Kasumi-1 (cell line): Measurements from ENCODE around the gene MTHFD1.

Source experiments
- DNase-seq, 2 experiments: peaks; one replicate each; lab custom pipeline; 2025; lab: John Stamatoyannopoulos, UW

MTHFD1 gene

GRCh38 chr14:64447876-64448670 is 59.9 kb downstream of the MTHFD1 start:
- DNase-seq, result no peak

GRCh38 chr14:64450255-64450654 is 62.1 kb downstream of the MTHFD1 start:
- DNase-seq, result no peak

DNA sequence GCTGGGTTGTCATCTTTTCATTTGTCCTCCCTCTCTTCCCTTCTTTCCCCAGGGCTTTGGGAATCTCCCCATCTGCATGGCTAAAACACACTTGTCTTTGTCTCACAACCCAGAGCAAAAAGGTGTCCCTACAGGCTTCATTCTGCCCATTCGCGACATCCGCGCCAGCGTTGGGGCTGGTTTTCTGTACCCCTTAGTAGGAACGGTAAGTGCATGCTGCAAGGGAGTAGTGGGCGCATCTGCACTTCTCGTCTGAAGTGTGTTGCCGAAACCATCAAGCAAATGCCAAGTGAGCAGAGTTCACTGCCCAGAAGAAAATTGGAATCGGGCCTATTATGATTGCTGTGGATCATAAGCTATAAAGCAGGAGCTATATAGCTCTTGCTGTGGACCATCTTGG is 66.5 kb downstream of the MTHFD1 start:
- no peak for DNase-seq

DNA sequence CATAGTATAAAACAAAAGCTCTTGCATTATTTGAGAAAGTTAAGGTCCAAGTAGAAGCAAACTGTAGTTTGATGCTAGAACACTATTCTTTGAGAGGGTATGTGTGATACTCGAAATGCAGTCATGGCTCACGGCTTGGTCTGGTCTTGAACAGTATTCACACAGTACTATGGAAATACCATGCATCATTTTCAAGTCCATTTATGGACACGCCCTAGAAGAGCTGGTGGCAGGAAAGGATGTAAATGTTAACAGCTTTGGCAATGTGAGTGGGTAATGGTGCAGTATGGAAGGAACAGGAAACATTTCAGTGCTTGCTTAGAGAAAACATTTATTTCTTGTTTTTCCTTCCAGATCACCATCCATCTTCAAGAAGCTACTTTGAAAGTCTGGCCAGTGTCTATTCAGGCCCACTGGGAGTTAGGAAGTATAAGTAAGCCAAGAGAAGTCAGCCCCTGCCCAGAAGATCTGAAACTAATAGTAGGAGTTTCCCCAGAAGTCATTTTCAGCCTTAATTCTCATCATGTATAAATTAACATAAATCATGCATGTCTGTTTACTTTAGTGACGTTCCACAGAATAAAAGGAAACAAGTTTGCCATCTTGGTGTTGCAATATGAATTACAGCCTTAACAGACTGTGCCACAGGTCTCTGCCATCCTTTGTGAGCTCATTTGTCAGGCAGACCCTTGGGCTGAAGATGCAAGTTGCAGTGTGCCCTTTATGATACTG is 71.4 kb downstream of the MTHFD1 start:
- DNase-seq, result no peak

DNA sequence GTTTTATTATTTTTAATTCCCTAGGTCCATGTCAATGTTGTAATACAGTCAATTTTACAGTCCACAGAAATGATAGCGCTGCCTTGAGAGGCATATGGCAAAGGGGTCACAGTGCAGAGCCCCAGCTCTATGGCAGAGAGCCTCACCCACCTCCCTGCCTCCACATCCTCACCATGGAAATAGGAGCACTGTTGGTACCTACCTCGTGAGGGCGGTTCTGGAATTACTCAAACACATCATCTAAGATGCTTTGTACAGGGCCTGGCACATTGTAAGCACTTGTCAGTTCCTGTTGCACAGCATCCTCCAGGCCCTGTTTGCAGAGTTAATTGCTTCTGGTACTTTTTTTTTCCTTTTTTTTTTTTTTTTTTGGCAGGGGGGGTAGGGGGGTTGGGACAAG is 73.1 kb downstream of the MTHFD1 start:
- no peak for DNase-seq

GRCh38 chr14:64463195-64463594 is 75.0 kb downstream of the MTHFD1 start:
- no peak for DNase-seq

DNA sequence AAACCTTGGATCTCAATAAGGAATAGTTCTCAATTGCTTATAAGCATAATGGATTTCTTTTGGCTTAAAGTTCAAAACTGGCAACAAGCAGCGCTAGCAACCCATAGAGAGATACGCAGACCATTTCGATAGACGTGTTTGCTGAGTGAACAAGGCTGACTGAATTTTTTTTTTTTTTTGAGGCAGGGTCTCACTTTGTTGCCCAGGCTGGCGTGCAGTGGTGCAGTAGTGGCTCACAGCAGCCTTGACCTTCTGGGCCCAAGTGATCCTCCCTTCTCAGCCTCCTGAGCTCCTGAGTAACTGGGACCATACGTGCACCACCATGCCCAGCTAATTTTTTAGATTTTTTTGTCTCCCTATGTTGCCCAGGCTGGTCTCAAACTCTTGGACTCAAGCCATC is 75.7 kb downstream of the MTHFD1 start:
- DNase-seq, result no peak

- no peak for DNase-seq
These were observed 76.5 kb downstream of the MTHFD1 start for GRCh38 chr14:64464651-64465050.

DNA sequence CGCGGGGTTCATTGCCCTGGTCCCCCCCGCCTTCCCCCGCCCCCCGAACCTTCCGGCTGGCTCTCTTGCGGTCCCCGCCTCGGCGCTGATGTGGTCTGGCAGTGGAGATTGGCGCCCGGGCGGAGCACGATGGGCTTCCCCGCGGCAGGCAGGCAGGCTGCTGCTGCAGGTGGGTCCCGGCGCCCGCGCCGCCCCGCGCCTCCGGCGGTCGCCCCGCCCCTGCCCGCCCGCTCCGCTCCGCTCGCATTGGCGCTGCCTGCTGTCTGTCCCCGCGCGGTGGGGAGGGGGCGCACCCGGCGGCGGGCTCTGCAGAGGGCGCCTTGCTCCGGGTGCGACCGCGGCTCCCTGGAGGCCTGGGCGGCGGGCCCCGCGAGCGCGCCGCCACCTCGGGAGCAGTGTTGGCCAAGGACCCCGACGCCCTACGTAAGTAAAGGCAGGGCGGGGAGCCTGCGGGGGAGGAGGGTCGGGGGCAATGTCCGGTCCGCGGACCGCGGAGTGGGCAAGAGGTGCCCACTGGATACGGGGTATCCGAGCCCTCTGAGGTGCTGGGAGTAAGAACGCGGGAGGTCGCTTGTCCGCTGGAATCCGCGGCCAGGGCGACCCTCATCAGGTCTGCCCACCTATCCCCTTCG is 77.2 kb downstream of the MTHFD1 start, which contains the start of gene AKAP5:
Gene AKAP5 (plus strand): TSS at position 309 of the 632 bp plus-strand sequence. CDS start 2,896 bp downstream, outside the sequence.
- peak in 1 of 2 experiments; percentile 22 for DNase-seq

DNA sequence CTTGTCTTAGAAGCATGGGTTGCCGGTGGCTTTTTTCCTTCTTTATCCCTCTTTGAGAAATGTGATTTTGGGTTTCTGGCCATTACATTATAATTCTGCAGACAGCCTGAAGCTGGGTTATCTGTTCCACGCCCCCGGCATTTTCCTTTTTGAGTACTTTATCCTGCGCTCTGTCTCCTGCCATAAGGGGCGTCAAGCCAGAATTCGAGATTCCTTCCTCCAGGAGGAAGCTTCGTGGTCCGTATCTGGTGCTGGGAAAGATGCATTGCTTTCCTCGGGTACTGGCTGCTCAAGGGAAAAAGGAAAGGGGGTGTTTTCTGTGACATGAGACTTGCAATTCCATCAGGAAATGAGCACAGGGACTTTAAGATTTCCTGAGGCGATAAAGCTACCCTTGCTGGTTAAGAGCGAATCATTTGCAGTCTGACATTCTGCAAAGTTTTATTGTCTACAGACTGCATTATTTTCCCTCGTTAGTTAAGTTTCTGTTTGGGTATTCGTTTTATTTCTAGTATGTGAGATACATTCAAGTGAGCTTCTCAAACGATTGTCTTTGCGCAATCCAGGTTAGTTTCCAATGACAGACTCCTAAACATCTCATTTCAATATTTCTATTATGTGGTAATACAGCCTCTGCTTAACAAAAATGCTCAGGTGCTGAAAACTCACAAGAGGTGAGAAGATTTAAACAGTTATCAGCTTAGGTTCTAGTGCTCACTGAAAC is 77.8 kb downstream of the MTHFD1 start:
- peak; percentile 19 to 35 for DNase-seq

GRCh38 chr14:64467101-64467500 is 78.9 kb downstream of the MTHFD1 start:
- DNase-seq, result no peak

DNA sequence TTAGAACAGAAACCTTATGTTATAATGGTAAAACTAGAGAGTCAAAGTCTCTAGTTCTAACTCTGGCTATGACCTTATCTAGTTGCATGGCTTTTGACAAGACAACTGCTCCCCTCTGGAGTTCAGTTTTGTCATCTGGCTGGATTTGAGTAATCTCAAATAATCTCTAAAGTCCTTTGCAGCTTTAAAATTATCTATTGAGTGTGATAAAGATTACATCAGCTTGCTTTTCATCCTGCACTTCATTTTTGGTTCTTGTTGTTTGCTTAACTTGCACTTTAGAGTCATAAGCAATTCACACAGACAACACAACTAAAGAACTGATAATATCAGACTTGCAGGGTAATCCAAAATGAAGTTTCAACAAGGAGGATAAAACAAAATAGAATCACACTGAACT is 79.4 kb downstream of the MTHFD1 start:
- no peak for DNase-seq

DNA sequence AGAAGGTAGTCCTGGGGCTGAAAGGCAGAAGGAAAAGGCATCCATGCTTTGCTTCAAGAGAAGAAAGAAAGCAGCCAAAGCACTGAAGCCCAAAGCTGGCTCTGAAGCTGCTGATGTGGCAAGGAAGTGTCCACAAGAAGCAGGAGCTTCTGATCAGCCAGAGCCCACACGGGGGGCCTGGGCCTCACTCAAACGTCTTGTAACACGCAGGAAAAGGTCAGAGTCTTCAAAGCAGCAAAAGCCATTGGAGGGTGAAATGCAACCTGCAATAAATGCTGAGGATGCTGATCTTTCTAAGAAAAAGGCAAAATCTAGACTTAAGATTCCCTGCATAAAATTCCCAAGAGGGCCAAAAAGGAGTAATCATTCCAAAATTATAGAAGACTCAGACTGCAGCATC is 80.3 kb downstream of the MTHFD1 start:
- DNase-seq, result no peak

DNA sequence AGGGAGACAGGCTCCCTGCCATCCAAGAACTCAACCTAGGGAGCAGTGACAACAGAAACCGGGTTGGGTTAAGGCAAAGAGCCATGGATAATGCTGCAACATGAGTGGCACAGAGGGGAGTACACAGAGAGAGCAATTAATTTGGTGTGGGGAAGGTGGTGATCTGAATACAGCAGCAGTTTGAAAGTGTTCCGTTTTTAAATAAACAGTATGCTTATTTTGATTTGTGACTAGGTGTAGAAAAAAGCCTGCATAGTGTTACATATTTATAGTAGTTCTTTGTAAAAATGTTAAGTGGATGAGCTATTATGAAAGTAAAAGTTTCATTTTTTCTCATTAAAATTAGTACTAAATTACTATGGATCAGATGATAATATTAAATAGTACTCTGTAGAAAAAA is 85.9 kb downstream of the MTHFD1 start:
- DNase-seq, result no peak

GRCh38 chr14:64474698-64475097 is 86.5 kb downstream of the MTHFD1 start:
- no peak for DNase-seq

- no peak for DNase-seq
These were observed 87.6 kb downstream of the MTHFD1 start for GRCh38 chr14:64475585-64476273.

- DNase-seq, result no peak
These were observed 88.3 kb downstream of the MTHFD1 start for GRCh38 chr14:64476438-64476837.

- peak; percentile 33 to 49 for DNase-seq
These were observed 90.6 kb downstream of the MTHFD1 start for GRCh38 chr14:64478634-64479250.

- DNase-seq, result no peak
These were observed 100.5 kb downstream of the MTHFD1 start for GRCh38 chr14:64488590-64489099.

DNA sequence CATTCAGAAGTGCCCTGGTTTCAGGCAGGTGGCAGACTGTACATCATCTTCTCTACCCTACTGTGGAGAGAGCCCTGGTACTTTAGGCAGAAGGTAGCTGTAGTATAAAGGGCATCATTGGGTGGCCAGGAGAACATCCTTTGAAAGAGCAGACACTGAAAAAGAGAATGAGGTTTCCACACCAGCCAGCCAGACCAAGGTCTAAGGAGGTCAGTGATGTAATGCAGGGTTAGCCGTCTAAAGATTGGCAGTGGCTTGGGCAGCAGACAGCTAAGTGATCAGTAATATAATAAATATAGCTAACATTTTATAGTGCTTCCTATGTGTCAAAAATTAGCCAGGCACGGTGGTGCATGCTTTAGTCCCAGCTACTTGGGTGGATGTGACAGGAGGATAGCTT is 103.5 kb downstream of the MTHFD1 start:
- DNase-seq, result no peak

DNA sequence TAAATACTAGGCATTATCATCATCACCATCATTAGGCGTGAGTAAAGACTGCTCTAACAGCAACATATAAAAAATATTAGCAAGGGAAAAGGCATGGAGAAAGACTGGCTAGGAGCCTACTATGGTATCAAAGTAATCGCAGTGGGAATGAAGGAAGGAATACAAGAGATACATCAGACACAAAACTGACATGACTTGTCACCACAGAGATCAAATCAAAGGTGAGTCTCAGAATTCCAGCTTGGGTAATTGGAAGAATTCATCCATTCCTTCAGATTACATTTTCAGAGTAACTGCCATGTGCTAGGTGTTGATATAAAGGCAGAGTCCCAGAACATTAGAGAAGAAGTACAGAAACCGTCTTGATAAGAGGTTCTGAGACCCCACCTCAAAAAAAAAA is 105.3 kb downstream of the MTHFD1 start:
- no peak for DNase-seq
